Keratinocyte (primary cell): ENCODE measurements around the gene CSMD2.

Source experiments
- EZH2 ChIP-seq: IDR thresholded peaks from one replicate; pipeline ENCODE4 v1.6.1; 2012; ENCODE audit warnings: inconsistent platforms, mild to moderate bottlenecking, low read length, moderate library complexity
- TF ChIP-seq, protein P1 (sequence below), 3 experiments: IDR thresholded peaks in 1 of 3; conservative IDR thresholded peaks in 1 of 3; optimal IDR thresholded peaks in 1 of 3; 2 replicates in 2 of 3; 3 replicates in 1 of 3; pipeline versions ENCODE3 to v1.5.1; 2011; ENCODE audit warnings: low read length in 3 of 3, mild to moderate bottlenecking in 3 of 3, moderate library complexity in 2 of 3, control low read depth in 1 of 3, inconsistent platforms in 1 of 3; ENCODE audit not compliant: insufficient read depth in 2 of 3; ENCODE audit errors: extremely low read depth in 1 of 3

DNA sequence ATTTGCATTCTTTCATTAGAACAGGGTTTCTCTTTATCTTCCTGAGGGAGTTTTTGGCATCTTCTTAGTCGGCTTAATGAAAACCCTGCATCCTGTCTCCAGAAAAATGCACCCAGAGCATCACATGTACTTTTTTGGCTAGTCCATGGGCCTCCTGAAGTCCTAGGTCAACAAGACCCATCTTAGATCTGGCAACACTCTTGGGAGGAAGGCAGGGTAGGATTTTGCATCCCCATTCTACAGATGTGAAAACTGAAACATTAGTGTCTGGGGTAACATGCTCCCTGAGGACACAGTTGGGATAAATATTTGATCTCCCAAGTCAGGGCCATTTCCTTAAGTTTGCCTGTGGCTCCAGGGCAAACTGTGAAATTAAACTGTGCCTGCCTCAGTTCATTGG, 341.2 kb downstream of the CSMD2 start:
- TF ChIP-seq EZH2: no peak
- TF ChIP-seq, protein P1, sequence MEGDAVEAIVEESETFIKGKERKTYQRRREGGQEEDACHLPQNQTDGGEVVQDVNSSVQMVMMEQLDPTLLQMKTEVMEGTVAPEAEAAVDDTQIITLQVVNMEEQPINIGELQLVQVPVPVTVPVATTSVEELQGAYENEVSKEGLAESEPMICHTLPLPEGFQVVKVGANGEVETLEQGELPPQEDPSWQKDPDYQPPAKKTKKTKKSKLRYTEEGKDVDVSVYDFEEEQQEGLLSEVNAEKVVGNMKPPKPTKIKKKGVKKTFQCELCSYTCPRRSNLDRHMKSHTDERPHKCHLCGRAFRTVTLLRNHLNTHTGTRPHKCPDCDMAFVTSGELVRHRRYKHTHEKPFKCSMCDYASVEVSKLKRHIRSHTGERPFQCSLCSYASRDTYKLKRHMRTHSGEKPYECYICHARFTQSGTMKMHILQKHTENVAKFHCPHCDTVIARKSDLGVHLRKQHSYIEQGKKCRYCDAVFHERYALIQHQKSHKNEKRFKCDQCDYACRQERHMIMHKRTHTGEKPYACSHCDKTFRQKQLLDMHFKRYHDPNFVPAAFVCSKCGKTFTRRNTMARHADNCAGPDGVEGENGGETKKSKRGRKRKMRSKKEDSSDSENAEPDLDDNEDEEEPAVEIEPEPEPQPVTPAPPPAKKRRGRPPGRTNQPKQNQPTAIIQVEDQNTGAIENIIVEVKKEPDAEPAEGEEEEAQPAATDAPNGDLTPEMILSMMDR (optimal IDR thresholded peaks at IDR 0.05 in 1 of 3, IDR thresholded peaks at IDR 0.05 in 1 of 3, conservative IDR thresholded peaks at IDR 0.05 in 1 of 3; ENCODE audit: extremely low read depth in 1 of 3, insufficient read depth in 2 of 3, low read length in 3 of 3): no peak
